DOHH2 (cell line): Measurements from ENCODE around the gene SYP.

Source experiments
- CTCF ChIP-seq: fragments of 200-600 bp; sonication (generic); IDR thresholded peaks from one replicate; pipeline ENCODE4 v1.5.1; 2014; ENCODE audit warnings: antibody characterized with exemption, mild to moderate bottlenecking, low read depth, low read length; ENCODE audit not compliant: poor library complexity, severe bottlenecking
- EZH2phosphoT487 ChIP-seq: fragments of 200-600 bp; sonication (generic); IDR thresholded peaks from 2 replicates; pipeline ENCODE4 v1.6.1; 2017; ENCODE audit warnings: borderline replicate concordance, mild to moderate bottlenecking, antibody characterized with exemption, low read length, moderate library complexity, mixed read lengths

- TF ChIP-seq CTCF (no peak), EZH2phosphoT487 (no peak)
Observed at GRCh38 chrX:49153467-49153866, 46.5 kb downstream of the SYP start.
